Upper lobe of left lung (tissue), 6 donors: Measurements from ENCODE around the gene TRAFD1. TPM values are rescaled to one million over a fixed set of nuclear protein-coding genes. Genes with fewer than 3 reads are reported as not detected.

Source experiments
- ATAC-seq, 2 donors: fragments of 200-7000 bp; cut with Tn5 transposase; one replicate each; pipeline ENCODE4 v1.9.1; 2022; ENCODE audit warnings: mild to moderate bottlenecking in 2 of 2, moderate library complexity in 2 of 2; ENCODE audit not compliant: low FRiP score in 2 of 2
- DNase-seq, 2 donors: peaks; one replicate each; pipeline ENCODE4 v3.0.0-alpha.2; 2019 to 2020
- H3K27ac ChIP-seq, 4 donors: fragments of 200-600 bp; sonication (generic); one replicate each; pipeline ENCODE4 v1.5.1; 2016 to 2019
- H3K27me3 ChIP-seq, 4 donors: fragments of 200-600 bp; sonication (generic); one replicate each; pipeline ENCODE4 v1.5.1; 2017 to 2019
- H3K36me3 ChIP-seq, 4 donors: fragments of 200-600 bp; sonication (generic); one replicate each; pipeline ENCODE4 v1.5.1; 2016 to 2019
- H3K4me1 ChIP-seq, 4 donors: fragments of 200-600 bp; sonication (generic); one replicate each; pipeline ENCODE4 v1.5.1; 2018 to 2019
- H3K4me3 ChIP-seq, 4 donors: fragments of 200-600 bp; sonication (generic); one replicate each; pipeline ENCODE4 v1.5.1; 2017 to 2019; ENCODE audit warnings: mild to moderate bottlenecking in 2 of 4, moderate library complexity in 1 of 4
- H3K9me3 ChIP-seq, 4 donors: fragments of 200-600 bp; sonication (generic); one replicate each; pipeline ENCODE4 v1.5.1; 2018 to 2019
- CTCF ChIP-seq, 6 experiments: fragments of 450-650 bp in 4 of 6; fragments of 200-600 bp in 2 of 6; sonication (generic) in 2 of 6; IDR thresholded peaks; one replicate each; pipeline ENCODE4 v1.5.1; 2016 to 2019; ENCODE audit warnings: antibody characterized with exemption in 6 of 6
- EP300 ChIP-seq, 4 donors: sonication (generic); formaldehyde crosslinking; IDR thresholded peaks; one replicate each; pipeline ENCODE4 v1.5.1; 2017; ENCODE audit warnings: antibody characterized with exemption in 4 of 4, control low read depth in 2 of 4
- POLR2A ChIP-seq, 4 donors: fragments of 450-650 bp; IDR thresholded peaks; one replicate each; pipeline ENCODE4 v1.5.1; 2016 to 2017; ENCODE audit warnings: antibody characterized with exemption in 4 of 4, mild to moderate bottlenecking in 2 of 4
- POLR2AphosphoS5 ChIP-seq, 2 donors: sonication (generic); formaldehyde crosslinking; IDR thresholded peaks; one replicate each; pipeline ENCODE4 v1.5.1; 2017; ENCODE audit warnings: antibody characterized with exemption in 2 of 2
- WGBS, 2 donors: methylation state at CpG; one replicate each; pipeline ENCODE4 v1.1.5; 2017 to 2018; 5-methylcytosine and 5-hydroxymethylcytosine counted together
- total RNA-seq, 6 donors: library from RNA; depleted of rRNA in 4 of 6; stranded (reverse); fragments of >200 nt in 4 of 6; gene quantifications; one replicate each; pipeline versions ENCODE4 v1.1.0 to v1.2.1, GENCODE V29; 2016 to 2021
- donor health status: DM: no; HTN: no; CAD: no; lungs with moderate emphysema.
- donor health status: DM: no; HTN: yes; CAD: no; lungs with severe emphysema.

TRAFD1 gene
- total RNA-seq, 6 donors from 2014 or later = 36.9 to 75.4 (median 42.6) TPM

- no peak overlapping the region for H3K4me3 ChIP-seq
- no peak overlapping the region for H3K27ac ChIP-seq
- ATAC-seq = no peak
- H3K9me3 ChIP-seq = no peaks in the 10 kb centered on the region
- no peaks in the 10 kb centered on the region for H3K4me1 ChIP-seq
- DNase-seq = no peak
- peaks cover 10 to 65% (median 40%) of the 10 kb centered on the region in 4 donors for H3K36me3 ChIP-seq
- H3K27me3 ChIP-seq = no peaks in the 10 kb centered on the region
- WGBS, 2 donors = 93 to 96% methylated on average over 8 to 22 of the region's 26 CpGs
- no peak for TF ChIP-seq EP300 (IDR thresholded peaks at IDR 0.05)
- no peak for TF ChIP-seq POLR2A (IDR thresholded peaks at IDR 0.05)
- TF ChIP-seq POLR2AphosphoS5 (IDR thresholded peaks at IDR 0.05) = no peak
- TF ChIP-seq CTCF (IDR thresholded peaks at IDR 0.05) = no peak
These were observed 41.0 kb downstream of the TRAFD1 start for GRCh38 chr12:112166051-112167015.

- Histone ChIP-seq H3K27ac (no peak overlapping the region), H3K4me3 (no peak overlapping the region), H3K4me1 (no peaks in the 10 kb centered on the region), H3K27me3 (no peaks in the 10 kb centered on the region), H3K9me3 (no peaks in the 10 kb centered on the region), H3K36me3 (peaks cover 6 to 63% (median 40%) of the 10 kb centered on the region in 4 donors)
- WGBS, 2 donors = 99 to 100% methylated on average over 7 to 12 of the region's 12 CpGs
- ATAC-seq = no peak
- TF ChIP-seq CTCF (IDR thresholded peaks at IDR 0.05) (no peak), POLR2AphosphoS5 (IDR thresholded peaks at IDR 0.05) (no peak), EP300 (IDR thresholded peaks at IDR 0.05) (no peak), POLR2A (IDR thresholded peaks at IDR 0.05) (no peak)
- DNase-seq = no peak
These were observed 41.7 kb downstream of the TRAFD1 start for GRCh38 chr12:112167031-112167461.

- ATAC-seq (no peak), DNase-seq (no peak)
- H3K36me3 ChIP-seq = peaks cover 4 to 63% (median 39%) of the 10 kb centered on the region in 4 donors
- no peak overlapping the region for H3K4me3 ChIP-seq
- WGBS, 2 donors = 92 to 93% methylated on average over 21 to 32 of the region's 32 CpGs
- H3K9me3 ChIP-seq = no peaks in the 10 kb centered on the region
- H3K27ac ChIP-seq = no peak overlapping the region
- no peaks in the 10 kb centered on the region for H3K27me3 ChIP-seq
- H3K4me1 ChIP-seq = no peaks in the 10 kb centered on the region
- TF ChIP-seq POLR2AphosphoS5 (IDR thresholded peaks at IDR 0.05) (no peak), POLR2A (IDR thresholded peaks at IDR 0.05) (no peak), CTCF (IDR thresholded peaks at IDR 0.05) (no peak), EP300 (IDR thresholded peaks at IDR 0.05) (no peak)
These were observed 42.6 kb downstream of the TRAFD1 start for GRCh38 chr12:112167718-112168525.

- DNase-seq = no peak
- 93 to 100% methylated on average over 3 to 8 of the region's 8 CpGs for whole genome bisulfite sequencing, 2 donors
These were observed 43.2 kb downstream of the TRAFD1 start for GRCh38 chr12:112168561-112168971.

More at GRCh38 chr12:112168561-112168971, 43.2 kb downstream of the TRAFD1 start:
- H3K4me1 ChIP-seq = no peaks in the 10 kb centered on the region
- no peaks in the 10 kb centered on the region for H3K9me3 ChIP-seq
- ATAC-seq = no peak
- no peak overlapping the region for H3K27ac ChIP-seq
- H3K36me3 ChIP-seq = peaks cover 4 to 59% (median 34%) of the 10 kb centered on the region in 4 donors
- TF ChIP-seq CTCF (IDR thresholded peaks at IDR 0.05) (no peak), EP300 (IDR thresholded peaks at IDR 0.05) (no peak), POLR2A (IDR thresholded peaks at IDR 0.05) (no peak), POLR2AphosphoS5 (IDR thresholded peaks at IDR 0.05) (no peak)
- no peaks in the 10 kb centered on the region for H3K27me3 ChIP-seq
- H3K4me3 ChIP-seq = no peak overlapping the region
